Activated CD8-positive, alpha-beta memory T cell treated with anti-CD3 and anti-CD28 coated beads, Interleukin-2, amount 50 U/mL, for 24 hours (primary cell): ENCODE data around the gene PIP4K2A.
"Not testable (repeated sequence)": the region's sequence is repeated elsewhere in the genome, so short reads cannot be mapped to it uniquely, and the experiment has no call there.

Source experiments
- DNase-seq: peaks from one replicate; pipeline ENCODE4 v3.0.0-alpha.2; 2020; ENCODE audit errors: extremely low read depth

The PIP4K2A gene

GRCh38 chr10:22714479-22715289, at the start of gene PIP4K2A:
PIP4K2A (minus strand) TSS chr10:22714578; CDS start chr10:22714326, 252 bp downstream.
- DNase-seq: no peak

GRCh38 chr10:22761569-22762220, 47.3 kb upstream of the PIP4K2A start:
- DNase-seq: no peak

DNA sequence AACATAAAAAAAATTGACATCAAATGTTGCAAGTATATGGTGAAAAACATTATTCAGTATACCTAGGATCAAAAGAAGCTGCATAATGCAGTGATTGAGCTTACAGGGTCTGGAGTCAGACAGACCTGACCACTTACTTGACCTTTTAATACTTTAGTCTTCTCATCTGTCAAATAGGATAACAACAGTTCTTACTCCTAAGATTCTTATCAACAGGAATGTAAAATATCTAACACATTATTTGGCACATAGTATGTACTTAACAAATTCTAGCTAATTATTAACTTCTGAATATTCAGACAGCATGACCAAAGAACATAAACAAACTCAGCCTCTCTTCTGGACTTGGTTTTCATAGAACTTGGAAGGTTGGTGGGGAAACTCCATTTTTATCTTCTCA, 45.6 kb upstream of the PIP4K2A start:
- DNase-seq: no peak

GRCh38 chr10:22758867-22759266, 44.5 kb upstream of the PIP4K2A start:
- no peak for DNase-seq

- no peak for DNase-seq
Observed at GRCh38 chr10:22754296-22754695, 39.9 kb upstream of the PIP4K2A start.

DNA sequence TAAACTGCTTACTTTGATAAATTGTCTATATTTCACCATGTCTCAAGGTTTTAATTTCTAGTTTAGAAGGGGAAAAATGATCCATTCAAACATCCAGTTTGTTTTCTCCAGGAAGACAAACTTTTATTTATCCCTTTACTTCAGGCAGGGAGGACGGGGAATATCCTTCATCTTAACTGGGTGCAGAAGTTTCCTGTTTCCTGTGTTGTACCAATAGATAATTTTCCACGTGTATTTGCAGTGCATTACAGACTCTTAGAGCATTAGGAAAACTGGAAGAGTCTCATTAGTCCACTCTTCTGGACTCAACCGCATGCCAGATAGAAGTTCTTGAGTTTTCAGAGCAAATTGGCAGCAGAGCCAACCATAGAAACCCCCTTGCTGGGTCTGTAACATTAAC, 39.4 kb upstream of the PIP4K2A start:
- no peak for DNase-seq

- DNase-seq: no peak
Observed at GRCh38 chr10:22752272-22752889, 38.0 kb upstream of the PIP4K2A start.

DNA sequence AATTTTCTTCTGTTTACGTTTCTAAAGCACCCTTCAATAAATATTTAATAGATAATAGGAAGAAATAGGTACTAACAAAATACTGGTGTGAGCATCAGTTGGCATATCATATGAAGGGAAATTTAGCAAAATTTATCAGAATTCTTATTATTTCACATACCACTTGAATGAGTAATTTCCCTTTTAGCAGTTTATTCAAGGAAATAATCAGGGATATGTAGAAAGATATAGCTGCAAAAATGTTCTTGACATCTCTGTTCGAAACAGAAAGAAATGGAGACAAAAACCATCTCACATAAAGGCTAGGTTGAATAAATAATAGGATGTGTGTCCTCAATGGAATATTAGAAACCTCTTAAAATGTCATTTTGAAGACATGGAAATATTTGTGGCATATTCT, 35.8 kb upstream of the PIP4K2A start:
- no peak for DNase-seq

DNA sequence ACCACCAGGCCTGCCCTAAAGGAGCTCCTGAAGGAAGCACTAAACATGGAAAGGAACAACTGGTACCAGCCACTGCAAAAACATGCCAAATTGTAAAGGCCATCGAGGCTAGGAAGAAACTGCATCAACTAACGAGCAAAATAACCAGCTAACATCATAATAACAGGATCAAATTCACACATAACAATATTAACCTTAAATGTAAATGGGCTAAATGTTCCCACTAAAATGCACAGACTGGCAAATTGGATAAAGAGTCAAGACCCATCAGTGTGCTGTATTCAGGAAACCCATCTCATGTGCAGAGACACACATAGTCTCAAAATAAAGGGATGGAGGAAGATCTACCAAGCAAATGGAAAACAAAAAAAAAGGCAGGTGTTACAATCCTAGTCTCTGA, 30.5 kb upstream of the PIP4K2A start:
- not testable (repeated sequence) for DNase-seq

- DNase-seq: no peak
Observed at GRCh38 chr10:22742678-22743077, 28.3 kb upstream of the PIP4K2A start.

DNA sequence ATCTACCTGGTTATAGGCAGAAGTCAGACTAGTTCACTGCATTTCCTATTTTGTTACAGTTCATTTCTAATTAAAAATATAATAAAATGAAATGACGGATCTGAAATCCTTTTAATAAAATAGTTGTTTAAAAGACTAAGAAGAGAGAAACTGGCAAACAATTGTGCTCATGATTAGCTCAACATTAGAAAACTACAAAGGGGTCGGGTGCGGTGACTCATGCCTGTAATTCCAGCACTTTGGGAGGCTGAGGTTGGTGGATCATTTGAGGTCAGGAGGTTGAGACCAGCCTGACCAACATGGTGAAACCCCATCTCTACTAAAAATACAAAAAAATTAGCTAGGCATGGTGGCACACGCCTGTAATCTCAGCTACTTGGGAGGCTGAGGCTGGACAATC, 27.3 kb upstream of the PIP4K2A start:
- not testable (repeated sequence) for DNase-seq

DNA sequence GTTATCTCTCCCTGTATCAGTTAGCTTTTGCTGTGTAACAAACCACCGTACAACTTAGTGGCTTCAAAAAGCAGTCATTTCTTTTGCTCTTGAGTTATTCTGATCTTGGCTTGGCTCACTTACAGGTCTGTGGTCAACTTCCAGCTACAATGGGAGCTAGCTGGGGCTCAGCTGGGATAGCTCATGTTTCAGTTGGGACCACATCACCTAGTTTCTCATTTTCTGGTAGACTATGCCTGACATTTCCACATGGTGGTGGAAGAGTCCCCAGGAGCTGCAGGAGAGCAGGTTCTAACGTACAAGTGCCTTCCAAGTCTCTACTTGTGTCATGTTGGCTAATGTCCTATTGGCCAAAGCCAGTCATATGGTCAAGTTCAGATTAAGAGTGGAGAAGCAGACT, 25.8 kb upstream of the PIP4K2A start:
- DNase-seq: no peak

- DNase-seq: no peak
Observed at GRCh38 chr10:22737587-22737986, 23.2 kb upstream of the PIP4K2A start.

DNA sequence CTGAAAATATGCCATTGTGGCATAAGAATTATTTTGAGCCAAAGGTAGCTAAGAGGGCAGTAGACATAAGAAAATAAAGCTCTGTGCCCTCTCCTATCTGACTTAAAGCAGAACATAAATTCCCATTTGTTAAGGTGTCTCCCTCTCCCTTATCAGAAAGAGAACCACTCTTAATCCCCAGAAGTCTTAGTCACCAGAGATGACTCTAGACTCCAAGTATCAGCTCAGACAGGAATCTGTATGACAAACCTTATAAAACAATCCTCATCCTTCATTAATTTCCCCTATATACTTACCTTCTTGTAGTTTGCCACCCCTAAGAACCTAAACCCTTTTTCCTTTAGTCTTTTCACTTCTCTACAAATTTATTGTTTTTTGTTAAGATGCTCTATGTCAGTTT, 21.8 kb upstream of the PIP4K2A start:
- DNase-seq: no peak

- DNase-seq: no peak
Observed at GRCh38 chr10:22733992-22734391, 19.6 kb upstream of the PIP4K2A start.

GRCh38 chr10:22727663-22728062, 13.3 kb upstream of the PIP4K2A start:
- DNase-seq: no peak

GRCh38 chr10:22727112-22727511, 12.7 kb upstream of the PIP4K2A start:
- DNase-seq: no peak

DNA sequence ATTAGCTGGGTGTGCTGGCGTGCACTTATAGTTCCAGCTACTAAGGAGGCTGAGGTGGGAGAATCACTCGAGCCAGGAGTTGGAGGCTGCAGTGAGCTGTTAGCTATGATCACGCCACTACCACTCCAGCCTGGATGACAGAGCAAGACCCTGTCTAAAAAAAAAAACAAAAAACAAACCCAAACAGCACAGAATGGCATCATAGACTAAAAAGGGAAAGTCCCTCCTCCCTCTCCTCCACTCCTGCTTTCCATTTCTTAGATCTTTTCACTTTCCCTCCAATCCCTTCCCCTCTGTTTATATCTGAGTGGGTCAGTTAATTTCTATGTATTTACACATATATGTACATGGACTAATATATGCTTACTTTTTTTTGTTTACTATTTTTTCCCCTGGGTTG, 10.4 kb upstream of the PIP4K2A start:
- no peak for DNase-seq

DNA sequence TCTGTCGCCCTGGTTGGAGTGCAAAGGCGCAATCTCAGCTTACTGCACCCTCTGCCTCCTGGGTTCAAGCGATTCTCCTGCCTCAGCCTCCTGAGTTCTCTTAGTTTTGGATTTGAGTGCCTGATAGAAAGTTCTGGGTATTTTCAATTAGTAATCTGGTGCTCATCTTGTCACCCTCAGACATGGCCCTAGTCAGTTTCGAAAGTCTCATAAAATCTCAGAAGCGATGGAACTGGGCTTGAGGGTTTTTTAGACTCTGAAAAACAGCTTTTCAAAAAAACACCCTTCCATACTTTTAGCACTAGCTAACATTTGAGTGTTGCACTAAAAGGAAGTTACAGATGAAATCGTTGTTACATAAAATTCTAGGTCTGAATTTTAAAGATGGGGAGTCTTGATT, 9.4 kb upstream of the PIP4K2A start:
- DNase-seq: no peak

- DNase-seq: no peak
Observed at GRCh38 chr10:22723343-22723779, 9.0 kb upstream of the PIP4K2A start.

- no peak for DNase-seq
Observed at GRCh38 chr10:22722626-22723169, 8.3 kb upstream of the PIP4K2A start.

DNA sequence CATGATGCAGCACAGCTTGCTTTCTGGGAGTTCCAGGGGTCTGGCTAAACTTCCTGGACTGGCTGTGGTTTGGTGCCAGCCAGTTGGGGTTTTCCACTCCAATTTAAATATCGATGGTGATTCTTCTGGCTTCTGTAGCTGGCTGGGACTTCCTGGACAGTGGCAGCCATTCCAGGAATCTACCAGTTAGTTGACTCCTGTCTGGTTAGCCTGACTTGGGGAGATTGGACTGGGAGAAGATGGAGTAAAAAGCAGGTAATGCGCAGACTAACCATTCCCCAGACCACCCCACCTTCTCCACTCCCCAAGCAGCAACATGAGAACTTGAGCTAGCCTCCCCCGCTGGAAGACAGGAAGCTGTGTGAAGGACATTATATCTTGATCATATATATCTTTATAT, 6.3 kb upstream of the PIP4K2A start:
- no peak for DNase-seq
